ENCODE results near the gene DGKG.

Gene DGKG

DNA sequence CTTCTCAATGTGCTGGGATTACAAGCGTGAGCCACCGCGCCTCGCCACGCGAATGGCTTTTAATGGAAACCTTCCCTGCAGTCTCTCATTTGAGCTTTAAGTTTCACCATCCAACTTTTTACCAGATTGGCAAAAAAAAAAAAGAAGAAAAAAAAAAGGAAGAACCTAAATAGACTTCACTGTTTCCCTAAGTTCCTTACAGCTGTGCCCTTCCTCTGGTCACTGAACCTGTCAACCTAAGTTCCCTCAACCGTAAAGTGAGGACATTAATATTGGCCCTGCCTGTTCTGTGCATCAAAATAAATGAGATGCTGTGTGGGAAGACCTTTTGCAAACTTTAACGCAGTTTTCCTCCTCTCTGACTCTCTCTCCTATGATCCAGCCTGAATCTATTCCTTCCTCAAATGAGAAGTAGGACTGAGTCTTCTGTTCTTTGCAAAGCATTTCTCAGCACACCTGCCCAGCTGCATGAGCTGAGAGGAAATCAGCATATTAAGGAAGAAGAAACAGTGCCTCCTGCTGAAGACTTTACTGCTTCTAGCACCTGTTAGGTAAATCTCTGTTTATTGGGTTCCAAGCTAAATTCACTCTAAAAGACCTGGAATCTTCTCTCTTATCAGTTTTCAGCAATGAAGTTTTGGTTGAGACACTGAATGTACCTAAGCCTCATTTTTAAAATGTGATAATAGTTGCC, 153.6 kb downstream of the DGKG start:
- H3K27me3 ChIP-seq, result no peaks in the 10 kb centered on the region
- DNase-seq, result no peak
- no peak overlapping the region for H3K27ac ChIP-seq
- peaks cover 0 to 19% (median 10%) of the 10 kb centered on the region in 4 donors for H3K4me1 ChIP-seq
- no peak overlapping the region for H3K4me3 ChIP-seq
- intact Hi-C loops (cut with DNase I; ENCODE audit: low total_unique reads), result no loop called here
- TF ChIP-seq, protein P1, sequence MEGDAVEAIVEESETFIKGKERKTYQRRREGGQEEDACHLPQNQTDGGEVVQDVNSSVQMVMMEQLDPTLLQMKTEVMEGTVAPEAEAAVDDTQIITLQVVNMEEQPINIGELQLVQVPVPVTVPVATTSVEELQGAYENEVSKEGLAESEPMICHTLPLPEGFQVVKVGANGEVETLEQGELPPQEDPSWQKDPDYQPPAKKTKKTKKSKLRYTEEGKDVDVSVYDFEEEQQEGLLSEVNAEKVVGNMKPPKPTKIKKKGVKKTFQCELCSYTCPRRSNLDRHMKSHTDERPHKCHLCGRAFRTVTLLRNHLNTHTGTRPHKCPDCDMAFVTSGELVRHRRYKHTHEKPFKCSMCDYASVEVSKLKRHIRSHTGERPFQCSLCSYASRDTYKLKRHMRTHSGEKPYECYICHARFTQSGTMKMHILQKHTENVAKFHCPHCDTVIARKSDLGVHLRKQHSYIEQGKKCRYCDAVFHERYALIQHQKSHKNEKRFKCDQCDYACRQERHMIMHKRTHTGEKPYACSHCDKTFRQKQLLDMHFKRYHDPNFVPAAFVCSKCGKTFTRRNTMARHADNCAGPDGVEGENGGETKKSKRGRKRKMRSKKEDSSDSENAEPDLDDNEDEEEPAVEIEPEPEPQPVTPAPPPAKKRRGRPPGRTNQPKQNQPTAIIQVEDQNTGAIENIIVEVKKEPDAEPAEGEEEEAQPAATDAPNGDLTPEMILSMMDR (IDR thresholded peaks at IDR 0.05), result no peak
- peaks cover 0 to 12% (median 0%) of the 10 kb centered on the region in 3 donors for H3K36me3 ChIP-seq
- no peaks in the 10 kb centered on the region for H3K9me3 ChIP-seq

DNA sequence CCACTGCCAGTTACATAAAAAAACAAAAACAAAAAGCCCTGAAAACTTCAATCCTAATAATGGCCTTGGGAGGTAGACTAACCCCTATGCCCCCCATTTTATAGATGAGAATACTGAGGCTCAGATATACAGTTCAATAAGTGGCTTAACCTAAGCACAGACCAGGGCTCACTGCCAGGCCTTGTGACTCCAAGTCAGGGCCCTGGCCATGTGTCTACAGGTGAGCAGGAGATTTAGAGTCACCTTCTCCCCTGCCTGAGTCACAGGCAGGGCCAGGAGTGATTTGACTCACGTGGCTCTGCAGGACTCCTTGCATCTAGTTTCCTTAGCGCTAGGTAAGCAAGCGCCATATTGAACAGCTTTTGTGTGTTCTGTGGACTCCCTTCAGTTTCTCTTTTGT, 154.5 kb downstream of the DGKG start:
- intact Hi-C loops (cut with DNase I; ENCODE audit: low total_unique reads), result no loop called here
- no peak for DNase-seq
- peaks cover 0 to 16% (median 0%) of the 10 kb centered on the region in 3 donors for H3K36me3 ChIP-seq
- TF ChIP-seq, protein P1 (IDR thresholded peaks at IDR 0.05), result no peak
- no peaks in the 10 kb centered on the region for H3K27me3 ChIP-seq
- no peak overlapping the region for H3K27ac ChIP-seq
- H3K4me3 ChIP-seq, result no peak overlapping the region
- H3K9me3 ChIP-seq, result no peaks in the 10 kb centered on the region
- peaks cover 0 to 19% (median 10%) of the 10 kb centered on the region in 4 donors for H3K4me1 ChIP-seq

DNA sequence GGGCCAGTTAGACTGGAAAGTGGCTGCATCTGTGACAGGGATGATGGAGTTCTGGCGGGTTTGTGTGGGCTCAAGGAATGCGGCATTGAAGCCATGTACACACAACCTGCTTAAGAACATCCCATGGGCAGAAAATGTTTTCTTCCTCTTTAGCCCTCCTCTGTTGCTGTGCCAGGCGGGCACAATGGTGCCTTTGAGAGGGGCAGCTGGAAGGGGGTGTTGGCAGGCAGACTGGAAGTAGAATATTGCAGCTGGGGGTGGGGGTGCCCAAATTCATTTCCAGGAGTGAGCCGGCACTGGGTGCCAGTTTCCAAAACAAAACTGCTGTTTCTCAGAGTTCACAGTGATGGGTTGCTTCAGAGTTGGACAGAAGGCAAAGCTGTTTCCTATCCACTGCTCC, 161.3 kb downstream of the DGKG start:
- DNase-seq, result no peak

DNA sequence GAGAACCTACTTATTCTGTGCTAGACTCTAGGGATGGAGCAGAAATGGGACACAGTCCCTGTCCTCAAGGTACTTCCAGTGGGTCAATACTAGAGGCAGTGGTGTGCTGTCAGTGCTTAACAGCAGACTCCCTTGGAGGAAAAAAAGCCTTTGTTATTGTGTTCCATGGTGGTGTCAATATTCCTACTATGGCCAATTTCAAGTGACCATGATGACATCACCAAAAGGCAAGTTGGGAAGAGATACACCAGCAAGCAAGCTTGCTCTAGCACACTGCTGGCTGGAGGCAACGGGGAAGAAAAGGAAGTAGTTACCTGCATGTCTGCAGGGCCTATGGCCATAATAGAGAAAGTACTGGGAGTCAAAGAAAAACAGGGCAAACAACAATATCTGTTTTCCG, 163.6 kb downstream of the DGKG start:
- no peaks in the 10 kb centered on the region for H3K9me3 ChIP-seq
- peaks cover 0 to 9% (median 6%) of the 10 kb centered on the region in 3 donors for H3K36me3 ChIP-seq
- H3K27ac ChIP-seq, result no peak overlapping the region
- intact Hi-C loops (cut with DNase I; ENCODE audit: low total_unique reads), result no loop called here
- H3K27me3 ChIP-seq, result no peaks in the 10 kb centered on the region
- TF ChIP-seq, protein P1 (IDR thresholded peaks at IDR 0.05), result no peak
- no peak overlapping the region for H3K4me3 ChIP-seq
- no peak for DNase-seq
- peaks cover 0 to 7% (median 3%) of the 10 kb centered on the region in 4 donors for H3K4me1 ChIP-seq

More for the DNA sequence above, 161.3 kb downstream of the DGKG start:
- TF ChIP-seq, protein P1 (IDR thresholded peaks at IDR 0.05), result no peak
- no peak overlapping the region for H3K4me3 ChIP-seq
- H3K36me3 ChIP-seq, result peaks cover 0 to 6% (median 6%) of the 10 kb centered on the region in 3 donors
- no peaks in the 10 kb centered on the region for H3K27me3 ChIP-seq
- H3K4me1 ChIP-seq, result no peaks in the 10 kb centered on the region
- no peak overlapping the region for H3K27ac ChIP-seq
- no peaks in the 10 kb centered on the region for H3K9me3 ChIP-seq
- intact Hi-C loops (cut with DNase I; ENCODE audit: low total_unique reads), result no loop called here

DNA sequence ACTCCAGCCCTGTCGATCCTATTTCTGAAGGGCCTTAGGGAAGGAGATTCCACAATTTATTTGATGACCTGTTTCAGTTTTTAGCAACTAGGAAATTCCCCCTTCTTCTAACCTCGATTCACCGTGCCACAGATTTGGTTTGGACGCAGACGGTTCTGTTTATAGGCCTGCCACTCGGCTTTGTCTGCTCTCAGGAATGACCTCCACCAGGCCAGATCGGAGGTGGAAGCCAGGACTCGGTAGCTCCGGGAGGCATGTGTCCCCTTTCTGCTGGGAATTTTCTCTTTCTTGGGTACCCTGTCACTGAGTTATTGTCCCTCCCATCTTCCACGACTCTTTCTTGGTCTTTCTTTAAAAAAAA, 167.6 kb downstream of the DGKG start:
- TF ChIP-seq, protein P1 (IDR thresholded peaks at IDR 0.05), result no peak
- Histone ChIP-seq H3K27ac (no peak overlapping the region), H3K4me1 (peaks cover 0 to 8% (median 4%) of the 10 kb centered on the region in 4 donors), H3K36me3 (peaks cover 0 to 4% (median 0%) of the 10 kb centered on the region in 3 donors), H3K4me3 (no peak overlapping the region), H3K9me3 (no peaks in the 10 kb centered on the region), H3K27me3 (no peaks in the 10 kb centered on the region)
- no peak for DNase-seq
- intact Hi-C loops (cut with DNase I; ENCODE audit: low total_unique reads), result no loop called here

Data from tibial artery (tissue), 4 donors.